Measurements from ENCODE around the gene KRTAP2-3. TPM values are rescaled to one million over a fixed set of nuclear protein-coding genes. Genes with fewer than 3 reads are reported as not detected.
"Not testable (repeated sequence)": the region's sequence is repeated elsewhere in the genome, so short reads cannot be mapped to it uniquely, and the experiment has no call there.

The KRTAP2-3 gene
- total and polyA plus RNA-seq, 3 experiments from 2014 or later: not detected

DNA sequence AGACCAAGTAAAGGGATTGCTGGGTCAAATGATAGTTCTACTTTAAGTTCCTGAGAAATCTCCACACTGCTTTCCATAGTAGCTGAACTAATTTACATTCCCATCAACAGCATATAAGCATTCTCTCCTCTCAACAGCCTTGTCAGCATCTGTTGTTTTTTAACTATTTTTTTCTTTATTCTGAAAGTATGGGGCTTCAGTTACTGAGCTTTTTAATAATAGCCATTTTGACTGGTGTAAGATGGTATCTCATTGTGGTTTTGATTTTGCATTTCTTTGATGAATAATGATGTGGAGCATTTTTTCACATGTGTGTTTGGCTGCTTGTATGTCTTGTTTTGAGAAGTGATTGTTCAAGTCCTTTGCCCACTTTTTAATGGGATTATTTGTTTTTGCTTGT lies 7.3 kb downstream of the KRTAP2-3 start:
- Histone ChIP-seq H3K27ac (ENCODE audit: low read depth, low read length) (no peak overlapping the region), H3K4me3 (ENCODE audit: low read length) (no peak overlapping the region), H3K27me3 (ENCODE audit: insufficient read depth, low read length, poor library complexity, severe bottlenecking) (peaks cover 6% of the 10 kb centered on the region), H3K36me3 (ENCODE audit: insufficient read depth, low read length) (no peaks in the 10 kb centered on the region), H3K9me3 (ENCODE audit: low read length) (no peaks in the 10 kb centered on the region), H3K4me1 (ENCODE audit: insufficient read depth, low read length) (no peaks in the 10 kb centered on the region)
- Mint-ChIP-seq H3K4me1 (no peaks in the 10 kb centered on the region), H3K4me3 (no peak overlapping the region), H3K9me3 (peaks cover 0 to 3% (median 0%) of the 10 kb centered on the region in 5 donors), H3K36me3 (no peaks in the 10 kb centered on the region), H3K27ac (no peak overlapping the region), H3K27me3 (peaks cover 6 to 56% of the 10 kb centered on the region in 2 donors)
- no peak for DNase-seq
- ChIA-PET CTCF (no interaction called here), POLR2A (no interaction called here)

DNA sequence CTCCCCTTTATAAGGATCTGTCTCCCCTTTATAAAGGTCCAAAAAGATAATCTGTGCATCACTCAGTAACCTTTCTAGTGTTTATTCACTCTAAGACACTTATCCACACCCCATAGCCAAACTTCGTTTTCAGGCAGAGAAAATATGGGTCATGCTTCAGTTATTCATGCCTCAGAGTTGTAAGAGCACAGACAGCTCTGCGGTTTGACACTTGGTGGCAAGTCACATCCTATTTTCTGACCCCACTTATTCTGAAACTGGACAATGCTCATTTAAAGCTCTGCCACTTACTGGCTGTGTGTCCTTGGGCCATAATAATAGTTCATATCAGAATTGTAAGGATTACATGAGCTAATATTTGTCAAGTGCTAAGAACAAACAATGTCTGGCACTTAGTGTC lies 10.8 kb downstream of the KRTAP2-3 start:
- peaks cover 0 to 3% (median 3%) of the 10 kb centered on the region in 3 donors for H3K4me1 Mint-ChIP-seq
- POLR2A ChIA-PET: no interaction called here

GRCh38 chr17:41048441-41048840 lies 11.5 kb downstream of the KRTAP2-3 start:
- H3K27ac ChIP-seq (ENCODE audit: low read depth, low read length): no peak overlapping the region
- H3K9me3 ChIP-seq (ENCODE audit: low read length): no peaks in the 10 kb centered on the region
- H3K4me1 Mint-ChIP-seq: peaks cover 0 to 4% (median 4%) of the 10 kb centered on the region in 3 donors
- peaks cover 0 to 6% (median 3%) of the 10 kb centered on the region in 5 donors for H3K9me3 Mint-ChIP-seq
- H3K27me3 Mint-ChIP-seq: peaks cover 10 to 48% of the 10 kb centered on the region in 2 donors
- ChIA-PET POLR2A (interaction anchor here (0.6 kb wide), 1 partner anchor 42 kb away, joined by 5 read pairs; no protein-coding TSS in a partner anchor), CTCF (no interaction called here)
- H3K27me3 ChIP-seq (ENCODE audit: insufficient read depth, low read length, poor library complexity, severe bottlenecking): peaks cover 6% of the 10 kb centered on the region
- no peak overlapping the region for H3K4me3 Mint-ChIP-seq
- H3K4me3 ChIP-seq (ENCODE audit: low read length): no peak overlapping the region
- no peak overlapping the region for H3K27ac Mint-ChIP-seq
- DNase-seq: no peak
- H3K36me3 ChIP-seq (ENCODE audit: insufficient read depth, low read length): no peaks in the 10 kb centered on the region
- H3K4me1 ChIP-seq (ENCODE audit: insufficient read depth, low read length): no peaks in the 10 kb centered on the region
- H3K36me3 Mint-ChIP-seq: no peaks in the 10 kb centered on the region

More for the DNA sequence above, 10.8 kb downstream of the KRTAP2-3 start:
- H3K36me3 Mint-ChIP-seq: no peaks in the 10 kb centered on the region
- H3K4me3 Mint-ChIP-seq: no peak overlapping the region
- peaks cover 0 to 3% (median 0%) of the 10 kb centered on the region in 5 donors for H3K9me3 Mint-ChIP-seq
- Histone ChIP-seq H3K27ac (ENCODE audit: low read depth, low read length) (no peak overlapping the region), H3K9me3 (ENCODE audit: low read length) (no peaks in the 10 kb centered on the region), H3K27me3 (ENCODE audit: insufficient read depth, low read length, poor library complexity, severe bottlenecking) (peaks cover 6% of the 10 kb centered on the region), H3K4me3 (ENCODE audit: low read length) (no peak overlapping the region), H3K4me1 (ENCODE audit: insufficient read depth, low read length) (no peaks in the 10 kb centered on the region), H3K36me3 (ENCODE audit: insufficient read depth, low read length) (no peaks in the 10 kb centered on the region)
- CTCF ChIA-PET: no interaction called here
- DNase-seq: no peak
- peaks cover 10 to 51% of the 10 kb centered on the region in 2 donors for H3K27me3 Mint-ChIP-seq
- H3K27ac Mint-ChIP-seq: no peak overlapping the region

DNA sequence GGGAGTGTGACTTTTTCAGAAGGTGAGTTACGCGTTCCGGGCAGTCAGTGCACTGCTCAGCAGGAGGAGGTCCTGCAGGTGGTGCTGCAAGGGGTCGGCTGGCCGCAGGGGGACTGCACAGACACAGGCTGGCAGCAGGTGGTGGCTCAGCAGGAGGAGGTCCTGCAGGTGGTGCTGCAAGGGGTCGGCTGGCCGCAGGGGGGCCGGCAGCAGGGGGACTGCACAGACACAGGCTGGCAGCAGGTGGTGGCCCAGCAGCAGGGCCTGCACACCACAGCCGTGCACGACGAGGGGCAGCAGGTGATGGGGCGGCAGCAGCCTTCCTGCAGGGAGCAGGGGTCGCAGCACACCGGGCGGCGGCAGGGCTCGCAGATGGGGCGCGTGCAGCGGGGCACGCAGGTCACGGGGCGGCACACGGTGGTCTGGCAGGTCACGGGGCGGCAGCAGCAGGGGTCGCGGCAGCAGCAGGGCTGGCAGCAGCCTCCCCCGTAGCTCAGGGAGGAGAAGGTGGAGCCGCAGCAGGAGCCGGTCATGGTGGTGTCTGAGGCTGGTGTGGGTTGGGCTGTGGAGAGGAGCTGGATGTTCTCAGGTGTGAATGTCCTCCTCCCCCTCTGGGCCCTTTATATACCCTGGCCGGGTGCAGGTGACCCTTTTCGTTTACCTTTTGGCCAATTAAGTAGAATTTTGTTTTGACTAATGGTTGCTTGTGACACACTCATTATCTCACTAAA lies 13.0 kb downstream of the KRTAP2-3 start, which contains the start of gene KRTAP2-1:
KRTAP2-1 (minus strand) TSS at position 582 of the 731 bp plus-strand sequence; CDS start at position 533, 49 bp downstream.
- H3K27ac ChIP-seq (ENCODE audit: low read depth, low read length); POLR2A ChIA-PET; H3K27me3 ChIP-seq (ENCODE audit: insufficient read depth, low read length, poor library complexity, severe bottlenecking); H3K4me1 ChIP-seq (ENCODE audit: insufficient read depth, low read length); H3K4me3 ChIP-seq (ENCODE audit: low read length); DNase-seq; H3K36me3 Mint-ChIP-seq; H3K36me3 ChIP-seq (ENCODE audit: insufficient read depth, low read length); H3K4me1 Mint-ChIP-seq; H3K4me3 Mint-ChIP-seq; H3K9me3 ChIP-seq (ENCODE audit: low read length); CTCF ChIA-PET: not testable (repeated sequence)
- H3K27ac Mint-ChIP-seq: peak within 1 kb of the TSS in 1 of 8 donors; percentile 34
- H3K27me3 Mint-ChIP-seq: peaks cover 10 to 42% of the 10 kb centered on the region in 2 donors
- H3K9me3 Mint-ChIP-seq: peaks cover 0 to 12% (median 4%) of the 10 kb centered on the region in 5 donors

- H3K4me3 Mint-ChIP-seq: no peak overlapping the region
- peaks cover 0 to 4% (median 4%) of the 10 kb centered on the region in 3 donors for H3K4me1 Mint-ChIP-seq
- no peaks in the 10 kb centered on the region for H3K4me1 ChIP-seq (ENCODE audit: insufficient read depth, low read length)
- no peaks in the 10 kb centered on the region for H3K36me3 ChIP-seq (ENCODE audit: insufficient read depth, low read length)
- POLR2A ChIA-PET: no interaction called here
- H3K36me3 Mint-ChIP-seq: no peaks in the 10 kb centered on the region
- H3K9me3 ChIP-seq (ENCODE audit: low read length): no peaks in the 10 kb centered on the region
- no peak overlapping the region for H3K27ac Mint-ChIP-seq
- DNase-seq: no peak
- H3K27ac ChIP-seq (ENCODE audit: low read depth, low read length): no peak overlapping the region
- H3K9me3 Mint-ChIP-seq: peaks cover 0 to 12% (median 4%) of the 10 kb centered on the region in 5 donors
- no peaks in the 10 kb centered on the region for H3K27me3 ChIP-seq (ENCODE audit: insufficient read depth, low read length, poor library complexity, severe bottlenecking)
- H3K27me3 Mint-ChIP-seq: peaks cover 10 to 26% of the 10 kb centered on the region in 2 donors
- no peak overlapping the region for H3K4me3 ChIP-seq (ENCODE audit: low read length)
- CTCF ChIA-PET: no interaction called here
Measured at GRCh38 chr17:41042953-41043352, 17.0 kb downstream of the KRTAP2-3 start.

DNA sequence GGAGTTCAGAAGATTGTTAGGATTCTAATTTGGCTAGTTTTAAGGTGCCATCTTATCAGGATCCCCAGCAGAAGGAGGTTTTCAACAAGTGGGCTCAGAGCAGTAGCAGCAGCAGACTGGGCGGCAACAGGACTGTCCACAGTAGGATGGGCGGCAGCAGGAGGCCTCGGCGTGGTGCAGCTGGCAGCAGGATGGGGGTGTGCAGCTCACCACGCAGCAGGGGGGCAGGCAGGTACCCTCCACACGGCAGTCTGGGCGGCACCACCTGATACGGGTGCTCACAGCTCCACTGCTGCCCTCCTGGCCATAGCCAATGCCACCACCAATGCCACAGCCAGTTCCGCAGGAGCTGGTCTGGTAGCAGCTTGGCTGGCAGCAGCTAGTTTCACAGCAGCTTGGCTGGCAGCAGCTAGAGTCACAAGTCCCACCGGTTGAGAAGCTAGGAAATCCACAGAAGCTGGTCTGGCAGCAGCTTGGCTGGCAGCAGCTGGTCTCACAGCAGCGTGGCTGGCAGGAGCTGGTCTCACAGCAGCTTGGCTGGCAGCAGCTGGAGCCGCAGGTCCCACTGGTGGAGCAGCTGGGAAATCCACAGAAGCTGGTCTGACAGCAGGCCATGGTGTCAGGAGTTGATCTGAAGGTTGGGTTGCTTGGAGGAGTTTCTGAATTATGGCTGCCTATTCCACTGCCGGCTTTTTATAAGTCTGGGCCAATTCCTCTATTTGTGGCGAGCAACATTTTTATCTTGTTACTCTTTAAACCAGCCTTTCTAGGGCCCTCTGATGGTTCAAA lies 18.9 kb downstream of the KRTAP2-3 start, which contains the start of gene KRTAP1-1:
KRTAP1-1 (minus strand) TSS at position 668 of the 789 bp plus-strand sequence; CDS start at position 615, 53 bp downstream.
- H3K36me3 ChIP-seq (ENCODE audit: insufficient read depth, low read length); H3K27ac ChIP-seq (ENCODE audit: low read depth, low read length); H3K4me3 Mint-ChIP-seq; DNase-seq; H3K9me3 ChIP-seq (ENCODE audit: low read length); H3K36me3 Mint-ChIP-seq; H3K4me3 ChIP-seq (ENCODE audit: low read length); POLR2A ChIA-PET; CTCF ChIA-PET; H3K4me1 Mint-ChIP-seq; H3K4me1 ChIP-seq (ENCODE audit: insufficient read depth, low read length); H3K27me3 ChIP-seq (ENCODE audit: insufficient read depth, low read length, poor library complexity, severe bottlenecking); H3K27ac Mint-ChIP-seq: not testable (repeated sequence)
- peaks cover 0 to 12% (median 4%) of the 10 kb centered on the region in 5 donors for H3K9me3 Mint-ChIP-seq
- peaks cover under 1 to 20% of the 10 kb centered on the region in 2 donors for H3K27me3 Mint-ChIP-seq

DNA sequence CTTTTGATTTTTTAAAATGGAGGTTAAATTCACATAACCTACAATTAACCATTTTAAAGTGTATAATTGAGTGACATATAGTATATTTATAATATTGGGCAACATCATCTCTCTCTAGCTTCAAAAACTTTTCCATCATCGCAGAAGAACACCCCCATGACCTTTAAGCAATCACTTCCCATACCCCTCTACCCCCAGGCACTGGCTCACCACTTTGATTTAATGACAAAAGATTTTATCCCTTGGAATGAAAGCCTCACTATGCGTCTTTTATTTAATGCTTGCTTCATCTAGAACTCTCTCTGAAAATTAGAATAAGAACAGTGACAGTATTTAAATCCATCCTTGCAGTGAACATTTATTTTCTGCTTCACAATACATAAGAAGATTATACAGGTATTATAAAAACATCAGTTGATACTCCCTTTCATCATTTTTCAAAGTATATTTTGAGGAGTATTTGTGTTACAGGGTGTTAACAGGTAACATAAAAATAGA lies 22.0 kb downstream of the KRTAP2-3 start:
- CTCF ChIA-PET: no interaction called here
- Mint-ChIP-seq H3K27ac (no peak overlapping the region), H3K4me1 (no peaks in the 10 kb centered on the region), H3K4me3 (no peak overlapping the region), H3K9me3 (peaks cover 0 to 5% (median 0%) of the 10 kb centered on the region in 5 donors), H3K36me3 (no peaks in the 10 kb centered on the region), H3K27me3 (peaks cover 1 to 25% of the 10 kb centered on the region in 2 donors)
- no peaks in the 10 kb centered on the region for H3K9me3 ChIP-seq (ENCODE audit: low read length)
- DNase-seq: no peak
- H3K4me1 ChIP-seq (ENCODE audit: insufficient read depth, low read length): no peaks in the 10 kb centered on the region
- H3K27ac ChIP-seq (ENCODE audit: low read depth, low read length): no peak overlapping the region
- H3K27me3 ChIP-seq (ENCODE audit: insufficient read depth, low read length, poor library complexity, severe bottlenecking): no peaks in the 10 kb centered on the region
- no peaks in the 10 kb centered on the region for H3K36me3 ChIP-seq (ENCODE audit: insufficient read depth, low read length)
- POLR2A ChIA-PET: no interaction called here
- no peak overlapping the region for H3K4me3 ChIP-seq (ENCODE audit: low read length)

Data from CD8-positive, alpha-beta memory T cell (primary cell).